ENCODE measurements around the gene PARVA.

Gene PARVA

DNA sequence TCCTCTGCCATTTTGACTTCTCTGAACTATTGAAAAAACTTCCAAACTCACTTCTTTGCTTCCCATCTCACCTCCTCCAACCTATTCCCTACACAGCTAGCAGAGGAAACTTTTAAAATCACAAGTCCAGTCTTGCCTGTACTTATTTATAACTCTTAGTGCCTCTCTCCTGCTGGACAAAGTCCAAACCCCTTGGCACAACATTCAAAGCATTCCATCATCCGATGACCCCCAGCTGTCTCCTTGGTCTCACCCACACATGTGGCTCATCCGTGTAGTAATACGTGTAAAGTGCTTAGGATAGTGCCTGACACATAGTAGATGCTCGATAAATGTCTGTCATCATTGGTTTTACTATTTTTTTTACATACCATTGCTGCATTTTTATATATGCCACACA lies 101.4 kb downstream of the PARVA start:
- no peak for DNase-seq
- intact Hi-C loops (cut with DNase I) = no loop called here

- DNase-seq = no peak
- intact Hi-C loops (cut with DNase I) = no loop called here
These were observed 103.0 kb downstream of the PARVA start for GRCh38 chr11:12480401-12480800.

- DNase-seq = peak in 1 of 42 donors; percentile 2
- intact Hi-C loops (cut with DNase I) = no loop called here
These were observed 105.5 kb downstream of the PARVA start for GRCh38 chr11:12482839-12483238.

DNA sequence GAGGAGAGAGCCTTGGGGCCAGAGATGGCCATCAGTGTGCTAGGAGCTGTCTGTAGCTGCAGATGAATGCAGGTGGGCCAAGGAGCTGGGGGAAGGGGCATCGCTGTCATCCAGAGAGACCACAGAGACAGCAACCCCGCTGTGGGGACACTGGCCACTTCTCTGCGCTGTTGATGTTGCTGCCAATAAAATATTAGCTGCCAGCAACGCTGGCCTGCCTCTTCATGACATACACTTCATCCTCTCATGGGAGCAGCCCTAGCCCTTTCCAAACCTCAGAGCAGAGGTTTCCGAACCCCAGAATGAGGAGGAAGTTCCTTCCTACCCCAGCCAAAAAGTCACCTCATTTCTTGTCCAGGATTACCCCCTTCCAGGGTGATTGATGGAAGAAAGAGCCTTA lies 106.2 kb downstream of the PARVA start:
- intact Hi-C loops (cut with DNase I) = no loop called here
- peak in 1 of 42 donors; percentile 7 for DNase-seq

GRCh38 chr11:12485328-12485727 lies 108.0 kb downstream of the PARVA start:
- DNase-seq = no peak
- intact Hi-C loops (cut with DNase I) = no loop called here

DNA sequence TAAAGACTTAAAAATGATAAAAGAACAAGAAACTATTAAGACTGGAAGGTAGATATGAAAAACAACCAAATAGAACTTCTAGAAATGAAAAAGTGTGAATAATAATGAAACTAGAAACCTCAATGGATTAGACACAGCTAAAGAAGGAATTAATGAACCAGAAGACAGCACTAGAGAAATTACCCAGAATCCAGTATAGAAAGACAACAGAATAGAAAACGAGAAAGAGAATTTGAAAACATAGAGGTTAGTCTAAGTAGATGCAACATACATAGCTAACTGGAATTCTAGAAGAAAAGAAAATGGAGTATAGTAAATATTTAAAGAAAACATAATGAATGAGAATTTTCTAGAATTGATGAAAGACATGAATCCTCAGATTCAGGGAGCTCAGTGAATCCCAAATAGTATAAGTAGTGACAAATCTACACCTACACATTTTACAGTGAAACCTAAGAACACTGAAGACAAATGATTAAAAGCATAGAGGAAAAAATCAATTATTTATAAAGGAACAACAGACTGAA lies 111.9 kb downstream of the PARVA start:
- intact Hi-C loops (cut with DNase I) = no loop called here
- no peak for DNase-seq

- DNase-seq = peak in 1 of 42 donors; percentile 17
- intact Hi-C loops (cut with DNase I) = no loop called here
These were observed 117.3 kb downstream of the PARVA start for GRCh38 chr11:12494699-12495098.

DNA sequence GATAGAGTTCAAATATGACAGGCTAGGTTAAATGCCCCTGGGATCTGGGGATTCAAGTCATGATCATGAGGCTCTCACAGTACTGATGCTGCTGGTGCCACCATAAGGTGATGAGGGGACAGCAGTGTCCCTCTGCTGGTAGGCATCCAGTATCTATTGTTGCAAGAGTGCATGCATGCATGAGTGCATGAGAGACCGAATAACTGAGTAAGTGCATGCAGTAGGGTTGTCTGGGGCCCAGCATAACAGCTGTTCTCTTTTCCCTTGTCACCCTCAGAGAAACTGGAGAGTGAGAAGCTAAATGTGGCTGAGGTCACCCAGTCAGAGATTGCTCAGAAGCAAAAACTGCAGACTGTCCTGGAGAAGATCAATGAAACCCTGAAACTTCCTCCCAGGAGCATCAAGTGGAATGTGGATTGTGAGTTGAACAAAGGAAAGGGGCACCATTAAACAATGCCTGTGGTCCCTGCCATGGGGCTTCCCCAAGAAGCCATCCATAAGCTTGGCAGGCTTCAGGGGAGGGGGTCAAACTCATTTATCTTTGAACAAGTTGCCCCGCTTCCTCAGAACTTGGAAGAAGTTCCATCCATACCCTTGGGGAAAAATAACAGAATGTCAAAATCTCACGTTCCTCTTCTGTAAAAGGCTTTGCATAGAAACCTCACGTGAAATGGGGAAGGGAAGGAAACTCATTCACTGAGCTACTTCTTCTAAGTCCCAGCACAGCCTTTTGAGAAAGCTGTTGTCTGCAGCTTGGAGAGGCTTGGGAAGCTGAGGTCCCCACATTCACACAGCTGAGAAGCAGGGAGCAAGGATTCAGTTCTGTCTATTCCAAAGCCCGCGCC lies 119.0 kb downstream of the PARVA start:
- DNase-seq = peak in 2 of 42 donors; percentile 25 to 32
- intact Hi-C loops (cut with DNase I) = no loop called here

GRCh38 chr11:12497431-12497830 lies 120.1 kb downstream of the PARVA start:
- intact Hi-C loops (cut with DNase I) = no loop called here
- peak in 2 of 42 donors; percentile 31 to 41 for DNase-seq

DNA sequence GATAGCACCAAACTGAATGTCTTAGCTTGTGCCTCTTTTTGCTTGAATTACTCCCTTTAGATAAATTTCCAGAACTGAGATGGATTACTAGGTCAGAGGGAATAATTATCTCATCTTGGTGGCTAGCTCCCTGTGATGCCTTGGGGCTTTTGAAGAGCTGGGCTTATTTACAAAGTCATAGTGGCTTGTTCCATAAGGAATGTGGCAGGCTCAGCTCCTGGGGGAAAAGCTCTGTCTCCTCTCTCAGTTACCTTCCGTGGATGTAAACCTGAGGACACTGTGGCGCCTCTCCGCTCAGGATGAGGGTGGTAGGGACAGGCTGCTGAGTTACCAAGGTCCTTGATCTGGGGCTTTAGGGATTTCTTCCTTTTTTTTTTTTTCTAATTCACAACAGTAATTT lies 121.7 kb downstream of the PARVA start:
- intact Hi-C loops (cut with DNase I) = no loop called here
- DNase-seq = peak in 1 of 42 donors; percentile 26

- intact Hi-C loops (cut with DNase I) = no loop called here
- no peak for DNase-seq
These were observed 124.7 kb downstream of the PARVA start for GRCh38 chr11:12502046-12502445.

- peak in 1 of 42 donors; percentile 39 for DNase-seq
- intact Hi-C loops (cut with DNase I) = no loop called here
These were observed 125.7 kb downstream of the PARVA start for GRCh38 chr11:12503039-12503484.

GRCh38 chr11:12503886-12504285 lies 126.5 kb downstream of the PARVA start:
- DNase-seq = peak in 1 of 42 donors; percentile 4

DNA sequence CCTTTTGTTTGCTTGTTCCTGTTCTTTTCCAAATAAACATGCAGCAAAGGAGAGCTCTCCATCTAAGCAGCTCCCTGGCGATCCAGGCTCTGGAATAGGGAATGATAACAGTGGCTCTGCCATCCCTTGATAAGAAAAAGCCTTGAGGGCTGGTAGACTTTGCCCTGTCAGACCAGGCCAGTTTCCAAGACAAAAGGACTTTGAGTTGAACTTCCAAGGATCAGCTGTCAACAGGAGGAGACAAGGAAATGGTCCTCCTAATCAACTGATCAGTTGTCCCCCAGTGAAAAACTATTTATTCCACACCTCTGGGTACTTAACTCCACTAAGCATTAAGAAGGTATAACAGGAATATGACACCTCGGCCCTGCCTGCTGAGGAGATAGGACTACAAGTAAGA lies 127.8 kb downstream of the PARVA start:
- intact Hi-C loops (cut with DNase I) = no loop called here

More at GRCh38 chr11:12503886-12504285, 126.5 kb downstream of the PARVA start:
- intact Hi-C loops (cut with DNase I) = no loop called here

DNA sequence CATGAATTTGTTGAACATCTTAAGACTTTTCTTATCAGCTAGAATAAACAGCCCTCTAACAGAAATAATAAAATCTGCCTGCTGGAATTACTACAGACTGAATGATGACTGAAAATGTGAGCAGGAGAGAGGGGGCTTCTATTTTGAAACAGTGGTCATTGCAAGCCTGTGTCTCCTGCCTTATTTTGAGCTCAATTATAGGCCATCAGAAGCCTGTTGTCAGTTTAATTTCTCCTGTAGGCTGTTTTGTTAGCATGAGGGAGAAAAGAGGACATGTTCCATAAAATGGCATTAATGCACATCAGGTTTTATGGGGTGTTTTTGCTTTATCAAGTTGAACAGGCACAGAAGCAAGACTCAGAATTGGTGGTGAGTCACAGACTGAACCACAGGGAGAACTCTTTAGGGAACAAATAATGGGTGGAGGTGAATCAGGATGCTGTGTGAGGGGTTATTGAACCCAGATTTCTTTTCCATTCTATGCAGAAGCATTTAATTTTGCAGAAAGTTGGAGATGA lies 129.1 kb downstream of the PARVA start:
- intact Hi-C loops (cut with DNase I) = no loop called here
- no peak for DNase-seq

More for the DNA sequence above, 127.8 kb downstream of the PARVA start:
- DNase-seq = peak in 2 of 42 donors; percentile 30 to 33

GRCh38 chr11:12507391-12507790 lies 130.0 kb downstream of the PARVA start:
- intact Hi-C loops (cut with DNase I) = no loop called here

DNA sequence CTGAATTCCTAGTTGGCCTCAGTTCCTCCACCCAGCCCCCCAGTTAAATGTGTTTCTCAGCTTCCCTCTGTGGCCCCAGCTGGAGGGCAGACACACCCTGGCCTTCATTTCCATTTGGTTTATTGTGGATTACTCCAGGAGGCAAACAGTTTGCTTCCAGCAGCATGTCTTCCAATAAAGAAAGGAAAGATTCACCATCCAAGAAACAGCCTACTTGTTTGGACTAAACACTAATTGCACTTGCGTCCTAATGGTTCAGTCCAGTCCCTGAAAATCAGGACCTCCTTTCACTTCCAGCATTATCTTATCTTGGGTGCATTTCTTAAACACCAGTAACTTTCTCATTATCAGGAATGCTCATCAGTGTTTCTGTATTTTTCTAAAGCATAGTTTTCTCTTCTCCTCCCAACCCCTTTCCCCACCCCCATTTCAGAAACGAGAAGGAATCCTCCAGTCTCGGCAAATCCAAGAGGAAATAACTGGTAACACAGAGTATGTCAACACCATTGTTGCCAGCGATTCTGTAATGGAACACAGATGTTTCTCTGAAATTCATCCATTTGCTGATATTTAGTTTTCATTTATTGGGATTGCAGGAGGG lies 130.9 kb downstream of the PARVA start:
- DNase-seq = peak in 1 of 42 donors; percentile 37
- intact Hi-C loops (cut with DNase I) = no loop called here

More at GRCh38 chr11:12507391-12507790, 130.0 kb downstream of the PARVA start:
- DNase-seq = peak in 2 of 42 donors; percentile 16 to 28

- intact Hi-C loops (cut with DNase I) = no loop called here
These were observed 132.0 kb downstream of the PARVA start for GRCh38 chr11:12509371-12509770.

GRCh38 chr11:12512132-12512531 lies 134.8 kb downstream of the PARVA start:
- intact Hi-C loops (cut with DNase I) = no loop called here
- peak in 1 of 42 donors; percentile 25 for DNase-seq

More at GRCh38 chr11:12509371-12509770, 132.0 kb downstream of the PARVA start:
- DNase-seq = peak in 1 of 42 donors; percentile 31
